Left ventricle myocardium superior (tissue), 1 donor: Measurements from ENCODE around the gene EDEM1. TPM values are rescaled to one million over a fixed set of nuclear protein-coding genes. Genes with fewer than 3 reads are reported as not detected.
"Not testable (repeated sequence)": the region's sequence is repeated elsewhere in the genome, so short reads cannot be mapped to it uniquely, and the experiment has no call there.

ENCODE experiments used
- ATAC-seq: fragments of 200-7000 bp; cut with Tn5 transposase; one replicate; pipeline ENCODE4 v1.9.1; 2020; ENCODE audit warnings: mild to moderate bottlenecking, moderate library complexity
- DNase-seq: peaks from one replicate; pipeline ENCODE4 v3.0.0-alpha.2; 2020
- intact Hi-C: fragments of 100-400 bp; cut with micrococcal nuclease; formaldehyde crosslinking; loops from one replicate; pipeline ENCODE4 v1.11.0; 2022
- total RNA-seq: library from RNA; stranded (reverse); fragmentation: NEBNext Ultra II Directional; extraction: Animal tissue kit (Norgen Biotek cat#: 25700); gene quantifications from one replicate; pipeline ENCODE4 v1.2.1, GENCODE V29; 2021
- donor health status: DM: no; HTN: yes; CAD: no; lungs with severe emphysema.

The EDEM1 gene
- total RNA-seq, 1 donor from 2014 or later, result 6.1 TPM

DNA sequence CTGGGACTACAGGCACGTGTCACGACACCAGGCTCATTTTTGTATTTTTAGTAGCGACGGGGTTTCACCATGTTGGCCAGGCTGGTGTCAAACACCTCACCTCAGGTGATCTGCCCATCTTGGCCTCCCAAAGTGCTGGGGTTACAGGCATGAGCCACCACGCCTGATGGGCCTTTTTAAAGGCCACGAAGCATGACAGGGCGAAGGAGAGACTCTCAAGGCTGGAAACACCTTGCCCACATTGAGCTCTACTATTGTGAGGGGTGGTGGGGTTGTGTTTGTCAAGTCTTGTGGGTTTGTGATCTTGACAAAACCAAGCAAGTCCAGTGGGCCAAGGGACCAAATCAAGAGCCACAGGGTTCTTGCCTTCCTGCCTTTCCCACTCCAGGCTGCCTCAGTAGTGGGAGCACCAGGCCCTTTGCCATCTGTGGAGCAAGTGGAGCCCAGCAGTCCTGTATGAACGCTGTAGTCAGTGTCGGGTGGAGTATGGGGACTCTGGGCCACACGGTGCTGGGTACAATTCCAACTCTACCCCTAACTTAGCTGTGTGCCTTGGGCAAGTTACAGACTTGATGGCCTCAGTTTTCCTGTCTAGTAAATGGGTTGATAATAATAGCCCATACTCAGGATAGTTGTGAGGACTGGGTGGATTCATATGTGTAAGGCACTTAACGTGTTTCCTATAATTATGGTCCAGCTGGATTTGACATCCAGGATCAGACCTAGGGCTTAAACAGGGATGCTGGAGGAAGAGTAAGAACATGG lies 33.3 kb downstream of the EDEM1 start:
- DNase-seq (no peak), ATAC-seq (no peak)
- intact Hi-C loops, result no loop called here

DNA sequence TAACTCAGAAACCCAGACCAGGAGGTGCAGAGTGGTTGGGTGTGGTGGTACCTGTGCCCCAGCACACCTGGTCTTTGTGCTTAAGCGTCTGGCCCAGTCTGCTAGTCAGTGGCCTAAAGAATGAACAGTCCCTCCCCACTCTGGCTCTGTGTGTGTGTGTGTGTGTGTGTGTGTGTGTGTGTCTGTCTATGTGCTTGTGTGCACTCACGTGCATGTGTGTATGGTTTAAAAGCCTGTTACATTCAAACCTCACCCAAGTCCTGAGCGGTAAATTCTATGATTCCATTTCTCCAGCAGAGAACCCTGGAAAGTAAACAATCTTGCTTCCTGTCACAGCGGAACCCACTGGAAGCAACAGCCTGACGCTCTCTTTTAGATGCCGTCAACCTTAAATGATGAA lies 34.2 kb downstream of the EDEM1 start:
- no peak for DNase-seq
- ATAC-seq, result no peak
- intact Hi-C loops, result no loop called here

DNA sequence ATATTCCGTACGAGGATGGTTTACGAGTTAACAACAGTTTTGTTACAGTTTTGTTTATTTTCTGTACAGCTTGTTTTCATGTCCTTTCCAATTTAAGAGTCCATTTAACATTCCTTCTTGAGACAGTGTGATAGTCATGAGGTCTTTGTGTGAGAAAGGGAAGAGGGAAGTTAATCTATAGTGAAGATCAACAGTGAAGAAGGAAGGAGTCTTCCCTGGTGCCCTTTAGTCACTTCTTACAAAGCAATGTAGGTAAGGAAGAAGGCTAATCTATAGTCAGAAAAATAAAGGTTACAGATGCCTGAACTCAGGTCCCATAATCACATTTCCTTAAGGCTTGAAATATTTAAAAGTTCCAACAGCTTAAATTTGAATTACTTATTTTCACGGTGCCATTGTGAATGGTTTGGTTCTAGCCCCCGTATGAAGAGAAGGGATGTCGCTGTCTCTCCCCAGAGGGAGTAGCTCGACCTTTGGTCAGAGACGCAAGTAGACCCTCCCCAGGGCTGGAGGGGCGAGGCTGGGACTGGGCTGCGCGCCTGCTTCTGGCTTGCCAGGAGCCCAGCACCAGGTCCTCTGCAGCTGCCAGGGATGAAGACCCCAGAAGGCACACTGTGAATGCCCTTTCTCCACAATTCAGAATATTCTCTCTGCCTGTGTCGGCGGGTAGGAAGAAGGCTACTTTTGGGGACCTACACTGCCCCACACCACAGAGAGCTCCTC lies 34.9 kb downstream of the EDEM1 start:
- DNase-seq, result no peak
- intact Hi-C loops, result no loop called here
- ATAC-seq, result no peak

DNA sequence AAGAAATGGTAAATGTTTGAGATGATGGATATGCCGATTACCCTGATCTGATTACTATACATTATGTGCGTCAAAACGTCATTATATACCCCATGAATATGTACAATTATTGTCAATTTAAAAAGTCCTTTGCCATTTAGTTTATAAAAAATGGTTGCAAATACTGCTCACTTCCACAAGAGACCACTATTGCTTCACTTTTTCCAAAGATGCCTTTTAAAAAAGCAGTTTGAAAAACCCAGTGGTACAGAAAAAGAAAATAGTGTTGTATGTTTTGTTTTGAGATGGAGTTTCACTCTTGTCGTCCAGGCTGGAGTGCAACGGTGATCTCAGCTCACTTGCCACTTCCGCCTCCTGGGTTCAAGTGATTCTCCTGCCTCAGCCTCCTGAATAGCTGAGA lies 39.3 kb downstream of the EDEM1 start:
- ATAC-seq (no peak), DNase-seq (no peak)
- intact Hi-C loops, result no loop called here

DNA sequence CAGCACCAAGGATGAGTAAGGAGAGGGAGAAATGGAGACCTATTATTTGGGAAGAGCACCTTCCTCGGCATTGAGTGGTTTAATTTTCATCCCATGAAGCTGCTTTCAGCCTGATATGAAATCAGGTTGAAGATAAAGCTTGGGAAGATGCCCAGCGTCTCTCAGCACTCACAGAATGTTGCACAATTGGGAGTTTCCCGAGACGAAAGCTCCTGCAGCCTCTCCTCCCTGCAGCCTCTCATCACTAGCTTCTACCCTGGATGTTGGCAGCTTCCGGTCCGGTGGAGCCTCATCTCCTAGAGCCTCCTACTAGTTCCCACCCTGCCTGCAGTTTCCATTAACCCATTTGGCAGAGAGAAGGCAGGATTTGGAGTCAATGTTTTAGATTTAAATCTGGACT lies 40.3 kb downstream of the EDEM1 start:
- DNase-seq, result no peak
- ATAC-seq, result no peak
- intact Hi-C loops, result no loop called here

DNA sequence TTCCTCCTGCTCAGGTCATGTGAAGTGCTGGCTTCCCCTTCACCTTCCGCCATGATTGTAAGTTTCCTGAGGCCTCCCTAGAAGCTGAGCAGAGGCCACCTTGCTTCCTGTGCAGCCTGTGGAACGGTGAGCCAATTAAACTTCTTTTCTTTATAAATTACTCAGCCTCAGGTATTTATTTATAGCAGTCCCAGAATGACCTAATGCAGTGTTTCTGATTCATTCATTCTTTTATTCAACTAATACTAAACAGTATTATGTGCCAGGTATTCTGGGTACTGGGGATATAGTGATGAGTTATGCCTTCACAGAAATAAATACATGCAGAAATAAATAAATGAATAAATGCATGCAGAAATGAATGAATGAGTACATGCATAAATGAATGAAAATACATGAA lies 41.9 kb downstream of the EDEM1 start:
- DNase-seq, result no peak
- no peak for ATAC-seq
- intact Hi-C loops, result no loop called here

DNA sequence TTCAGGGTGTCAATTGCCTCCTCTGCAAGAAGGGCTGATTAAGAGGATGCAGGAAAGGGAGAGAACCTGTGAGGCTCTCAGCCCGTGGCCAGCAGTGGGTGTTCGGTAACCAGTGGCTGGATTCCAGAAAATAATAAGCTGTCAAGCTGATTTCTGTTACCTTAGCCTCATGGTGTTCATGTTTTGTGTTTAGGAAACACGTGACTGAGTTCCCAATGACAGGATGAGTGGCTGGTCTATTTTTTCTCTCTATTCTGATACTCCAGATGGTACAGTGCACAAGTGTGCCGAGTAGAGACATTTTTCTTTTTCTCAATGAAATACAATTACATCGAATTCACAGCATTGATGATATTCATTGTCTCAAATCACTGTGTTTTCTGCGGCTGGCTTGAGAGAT lies 43.6 kb downstream of the EDEM1 start:
- DNase-seq (no peak), ATAC-seq (no peak)
- intact Hi-C loops, result no loop called here

DNA sequence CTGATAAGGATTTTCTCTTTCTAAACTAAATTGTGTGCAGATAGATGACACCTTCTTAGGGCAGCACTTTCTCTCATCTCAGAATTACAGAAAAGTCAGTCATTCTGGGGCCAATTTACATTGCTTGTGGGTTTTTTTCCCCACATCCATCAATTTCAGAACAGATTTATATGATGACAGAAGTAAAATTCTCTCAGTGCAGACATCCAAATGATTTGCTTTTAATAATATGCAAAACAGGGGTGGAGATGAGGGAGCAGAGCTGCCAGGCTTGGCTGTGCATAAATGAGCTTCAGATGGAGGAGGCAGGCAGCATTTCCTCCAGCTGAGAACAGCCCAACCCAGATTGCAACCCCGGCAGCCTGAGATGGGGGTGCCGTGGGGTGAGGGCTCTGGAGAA lies 44.0 kb downstream of the EDEM1 start:
- no peak for ATAC-seq
- intact Hi-C loops, result no loop called here
- no peak for DNase-seq

DNA sequence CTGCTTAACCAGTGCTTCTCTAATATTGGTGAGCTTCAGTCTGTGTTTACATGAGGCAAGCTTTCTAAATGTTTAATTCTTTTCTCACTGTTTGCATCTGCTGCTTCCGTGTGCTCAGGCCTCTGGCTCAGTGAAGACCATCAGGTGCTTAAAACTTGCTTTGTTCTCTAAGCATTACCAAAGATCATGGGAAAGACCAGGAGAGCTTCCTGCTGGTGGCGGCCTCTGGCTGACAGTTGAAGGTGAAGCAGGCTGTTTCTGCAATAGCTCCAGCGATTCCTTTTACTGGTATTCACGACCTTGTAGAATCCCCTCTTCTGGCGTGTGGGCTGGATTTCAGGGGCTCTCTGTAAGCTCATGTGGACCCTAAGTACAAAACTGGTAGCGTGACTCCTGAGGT lies 45.1 kb downstream of the EDEM1 start:
- ATAC-seq (no peak), DNase-seq (no peak)
- intact Hi-C loops, result no loop called here

DNA sequence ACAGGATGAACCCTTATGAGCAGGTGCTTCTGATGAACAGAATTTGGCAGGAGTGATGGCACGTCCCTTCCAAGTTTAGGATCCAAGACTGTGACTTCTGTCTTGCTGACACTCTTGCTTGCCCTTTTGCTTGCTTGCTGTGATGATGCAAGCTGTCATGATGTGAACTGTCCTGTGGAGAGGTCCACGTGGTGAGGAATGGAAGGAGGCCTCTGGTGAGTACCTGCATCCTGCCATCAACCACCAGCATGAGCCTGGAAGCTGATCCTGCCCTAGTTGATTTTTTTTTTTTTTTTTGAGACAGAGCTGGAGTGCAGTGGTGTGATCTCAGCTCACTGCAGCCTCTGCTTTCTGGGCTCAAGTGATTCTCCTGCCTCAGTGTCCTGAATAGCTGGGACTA lies 45.5 kb downstream of the EDEM1 start:
- ATAC-seq, result no peak
- DNase-seq, result no peak
- intact Hi-C loops, result no loop called here

DNA sequence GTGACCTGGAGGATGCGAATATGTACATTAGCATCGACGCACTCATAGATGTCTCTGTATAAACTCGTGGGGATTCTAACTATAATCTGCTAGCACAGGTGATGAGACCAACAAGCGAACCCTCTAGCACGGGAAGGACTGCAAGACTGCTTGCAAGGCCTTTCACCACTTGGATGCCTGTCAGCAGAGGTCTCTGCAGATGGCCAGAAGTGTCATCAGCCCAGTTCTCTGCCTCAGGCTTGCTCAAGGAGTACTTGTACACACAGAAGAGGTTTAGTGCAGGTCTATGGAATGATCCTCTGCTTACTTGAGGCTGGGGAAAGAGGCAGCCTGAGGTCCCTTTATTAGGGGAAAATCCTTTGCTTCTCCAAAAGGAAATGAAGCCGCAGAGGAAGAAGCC lies 48.1 kb downstream of the EDEM1 start:
- intact Hi-C loops, result no loop called here
- ATAC-seq, result no peak
- DNase-seq, result no peak

DNA sequence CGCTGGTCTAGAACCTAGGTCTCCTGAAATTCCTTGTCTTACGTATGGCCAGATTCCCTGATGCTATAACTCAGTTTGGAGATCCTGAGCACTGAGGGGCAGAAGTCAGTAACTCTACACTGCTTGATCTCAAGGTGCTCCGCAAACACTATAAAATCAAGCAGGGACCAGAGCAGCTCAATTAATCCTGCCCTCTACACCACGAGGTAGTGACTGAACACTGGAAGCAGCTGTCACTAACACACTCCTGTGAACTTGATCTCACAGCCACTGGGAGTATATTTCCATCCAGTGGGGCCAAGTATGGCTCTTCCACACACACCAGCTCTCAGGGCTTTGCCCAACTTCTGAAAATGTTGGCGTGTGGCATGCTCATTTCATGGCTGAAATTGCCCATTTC lies 51.0 kb downstream of the EDEM1 start:
- intact Hi-C loops, result no loop called here
- DNase-seq (no peak), ATAC-seq (no peak)

DNA sequence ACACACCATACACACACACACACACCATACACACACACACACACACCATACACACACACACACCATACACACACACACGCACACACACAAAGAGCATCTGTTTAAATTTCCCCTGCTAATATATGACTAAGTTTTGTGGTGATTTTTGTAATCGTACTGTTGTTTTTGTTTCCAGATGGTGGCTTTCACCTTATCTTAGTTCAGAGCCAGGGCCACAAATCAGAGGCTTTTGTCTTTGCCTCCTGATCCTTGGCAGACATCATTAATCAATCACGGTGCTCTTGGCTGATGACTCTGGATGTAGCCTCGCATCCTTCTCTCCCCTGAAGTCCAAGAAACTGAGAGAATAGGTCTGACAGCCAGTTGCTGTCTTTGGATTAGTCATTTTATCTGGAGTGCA lies 52.1 kb downstream of the EDEM1 start:
- intact Hi-C loops, result no loop called here
- ATAC-seq (no peak), DNase-seq (no peak)

DNA sequence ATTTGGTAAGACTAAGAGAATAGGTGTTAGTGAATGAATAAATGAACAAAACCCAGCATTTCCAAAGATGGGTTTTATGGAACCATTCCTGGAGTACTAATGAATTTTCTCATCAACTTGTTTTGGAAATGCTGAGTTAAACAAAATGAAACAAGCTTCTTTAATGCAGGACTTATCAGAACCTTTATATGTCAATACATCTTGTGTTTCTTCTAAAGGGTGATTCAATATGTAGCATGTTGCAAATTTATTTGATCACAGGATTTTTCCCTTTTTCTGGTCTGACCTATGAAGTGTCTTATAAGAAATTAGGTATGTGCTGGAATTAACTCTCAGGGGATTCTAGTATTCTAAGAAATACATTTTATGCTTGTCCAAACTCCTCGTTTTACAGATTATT lies 53.2 kb downstream of the EDEM1 start:
- intact Hi-C loops, result no loop called here
- no peak for ATAC-seq
- DNase-seq, result no peak

DNA sequence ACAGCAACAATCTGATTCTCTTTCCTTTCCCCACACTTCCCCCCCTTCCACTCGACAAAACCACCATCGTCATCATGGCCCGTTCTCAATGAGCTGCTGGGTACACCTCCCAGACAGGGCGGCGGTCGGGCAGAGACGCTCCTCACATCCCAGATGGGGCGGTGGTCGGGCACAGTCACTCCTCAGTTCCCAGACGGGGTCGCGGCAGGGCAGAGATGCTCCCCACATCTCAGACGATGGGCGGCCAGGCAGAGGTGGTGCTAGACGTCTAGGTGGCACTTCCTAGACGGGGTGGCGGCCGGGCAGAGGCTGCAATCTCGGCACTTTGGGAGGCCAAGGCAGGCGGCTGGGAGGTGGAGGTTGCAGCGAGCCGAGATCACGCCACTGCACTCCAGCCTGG lies 55.3 kb downstream of the EDEM1 start:
- intact Hi-C loops, result not testable (repeated sequence)

DNA sequence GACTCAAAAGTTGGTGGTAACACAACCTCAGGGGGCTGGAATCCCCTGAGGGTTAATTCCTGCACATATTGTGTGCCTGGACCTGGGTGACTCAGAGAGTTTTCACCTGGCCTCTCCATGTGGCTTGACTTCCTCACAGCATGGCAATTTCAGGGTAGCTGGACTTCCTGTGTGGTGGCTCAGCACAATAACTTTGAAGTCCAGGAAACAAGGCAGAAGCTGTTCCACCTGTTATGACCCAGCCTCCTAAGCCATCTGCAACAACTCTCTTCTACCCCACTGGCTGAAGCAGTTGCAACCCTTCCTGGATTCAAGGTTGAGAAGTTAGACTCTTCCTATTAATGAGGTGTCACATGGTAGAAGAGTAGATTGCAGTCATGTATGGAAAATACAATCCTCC lies 58.4 kb downstream of the EDEM1 start:
- ATAC-seq, result no peak
- DNase-seq, result no peak
- intact Hi-C loops, result no loop called here

More for the DNA sequence above, 55.3 kb downstream of the EDEM1 start:
- not testable (repeated sequence) for DNase-seq, ATAC-seq

DNA sequence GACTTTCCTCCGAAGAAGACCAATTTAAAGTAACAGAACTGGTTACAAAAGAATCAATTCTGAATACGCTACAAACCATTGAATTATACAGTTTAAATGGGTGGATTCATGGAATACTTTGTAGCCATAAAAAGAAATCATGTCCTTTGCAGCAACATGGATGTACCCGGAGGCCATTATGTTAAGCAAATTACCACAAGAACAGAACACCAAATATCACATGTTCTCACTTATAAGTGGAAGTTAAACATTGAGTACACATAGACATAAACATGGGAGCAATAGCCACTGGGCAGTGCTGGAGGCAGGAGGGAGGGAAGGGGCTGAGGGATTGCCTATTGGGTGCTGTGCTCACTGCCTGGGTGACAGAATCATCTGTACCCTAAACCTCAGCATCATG lies 61.3 kb downstream of the EDEM1 start:
- no peak for DNase-seq
- ATAC-seq, result no peak
- intact Hi-C loops, result no loop called here

DNA sequence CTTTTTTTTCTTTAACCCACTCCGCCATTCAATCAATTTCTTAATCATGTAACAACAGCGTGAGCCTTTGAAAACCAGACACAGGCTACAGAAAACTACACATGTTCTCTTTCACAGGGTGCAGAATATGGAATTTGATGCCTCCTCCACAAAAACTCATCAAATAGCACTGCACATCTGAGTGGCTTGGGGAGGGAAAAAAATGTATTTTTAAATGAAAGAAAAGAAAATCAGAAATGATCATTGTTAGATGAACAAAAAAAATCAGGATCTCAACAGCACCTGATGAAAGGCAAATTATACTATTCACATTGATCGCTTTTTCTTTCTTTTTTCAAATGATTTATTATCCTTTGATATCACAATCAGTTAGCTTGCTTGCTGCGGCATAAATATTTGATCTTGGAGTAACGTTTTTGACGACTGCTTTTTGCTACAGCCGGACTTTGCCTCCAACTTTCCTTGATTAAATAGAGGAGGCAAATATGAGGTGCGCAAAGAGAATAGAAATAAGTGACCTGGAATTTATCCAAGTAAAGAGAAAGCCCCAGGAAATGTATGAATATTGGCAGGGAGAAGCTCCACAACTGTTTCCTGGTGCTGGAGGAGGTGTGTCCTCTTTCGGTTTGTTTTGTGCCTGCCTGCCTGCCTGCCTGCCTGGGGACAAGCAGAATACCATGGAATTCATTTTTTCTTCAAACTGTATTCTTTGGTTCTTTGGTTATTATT lies 63.1 kb downstream of the EDEM1 start:
- ATAC-seq (no peak), DNase-seq (no peak)
- intact Hi-C loops, result no loop called here

DNA sequence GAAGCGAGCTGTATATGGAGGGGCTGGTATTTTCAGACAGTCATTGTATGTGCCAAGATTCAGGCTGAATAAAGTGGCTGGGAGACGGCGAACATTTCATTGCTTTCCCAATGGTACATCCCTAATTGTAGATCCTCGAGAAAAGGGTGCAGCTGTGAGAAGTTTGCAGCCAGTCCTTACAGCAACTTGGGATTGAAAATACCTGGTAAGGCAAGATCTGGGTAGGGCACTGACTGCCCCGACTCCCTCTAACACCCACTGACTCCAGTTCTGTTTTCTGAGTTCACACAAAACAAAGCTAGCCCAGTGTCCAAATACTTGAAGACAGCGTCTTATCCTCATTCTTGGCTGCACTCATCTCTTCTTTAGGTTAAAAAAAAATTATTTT lies 63.7 kb downstream of the EDEM1 start:
- DNase-seq, result no peak
- ATAC-seq, result no peak
- intact Hi-C loops, result no loop called here

DNA sequence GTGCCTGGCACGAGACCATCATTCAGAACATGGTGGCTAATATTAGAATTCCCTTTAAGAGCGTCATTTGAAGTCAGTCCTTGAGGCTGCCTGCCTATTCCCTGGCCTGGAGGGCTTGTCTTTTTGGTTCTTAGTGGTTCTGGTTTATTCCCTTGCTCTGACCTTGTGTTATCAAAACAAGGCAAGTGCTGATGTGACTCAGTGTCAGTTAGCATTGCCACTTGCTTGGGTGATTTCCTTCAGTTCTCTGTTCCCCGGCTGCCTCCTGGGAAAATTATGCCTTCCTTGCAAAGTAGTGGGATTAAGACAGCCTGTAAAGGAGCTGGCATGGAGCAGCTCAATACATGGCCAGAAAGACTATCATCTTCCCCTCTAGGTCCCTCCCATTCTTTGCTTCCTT lies 64.6 kb downstream of the EDEM1 start:
- DNase-seq (no peak), ATAC-seq (no peak)
- intact Hi-C loops, result no loop called here
